Erythroblast (primary cell): ENCODE data around the gene KAZN.

Source experiments
- DNase-seq, 2 experiments: peaks; one replicate each; lab custom pipeline; 2025; lab: John Stamatoyannopoulos, UW
- GATA1 ChIP-seq: IDR thresholded peaks from 2 replicates; pipeline ENCODE4 v1.6.1; 2011; ENCODE audit warnings: low read depth, mild to moderate bottlenecking, control low read depth, low read length, moderate library complexity
- POLR2A ChIP-seq: IDR thresholded peaks from 2 replicates; pipeline ENCODE4 v1.6.1; 2011; ENCODE audit warnings: mild to moderate bottlenecking, low read length

KAZN gene

GRCh38 chr1:14778898-14779865, 180.7 kb downstream of the KAZN start:
- peak; percentile 57 to 65 for DNase-seq
- TF ChIP-seq POLR2A: no peak
- TF ChIP-seq GATA1: no peak

- DNase-seq: no peak
- no peak for TF ChIP-seq GATA1
- TF ChIP-seq POLR2A: no peak
Observed at GRCh38 chr1:14780271-14780670, 181.8 kb downstream of the KAZN start.

GRCh38 chr1:14781811-14782210, 183.3 kb downstream of the KAZN start:
- DNase-seq: no peak
- TF ChIP-seq POLR2A: no peak
- no peak for TF ChIP-seq GATA1

GRCh38 chr1:14782741-14783591, 184.5 kb downstream of the KAZN start:
- peak; percentile 62 to 83 for DNase-seq
- TF ChIP-seq GATA1: no peak
- no peak for TF ChIP-seq POLR2A

GRCh38 chr1:14783592-14783886, 185.1 kb downstream of the KAZN start:
- DNase-seq: no peak
- TF ChIP-seq POLR2A (no peak), GATA1 (no peak)

GRCh38 chr1:14784790-14785773, 186.6 kb downstream of the KAZN start:
- TF ChIP-seq GATA1 (no peak), POLR2A (no peak)
- DNase-seq: peak; percentile 28 to 72

GRCh38 chr1:14786109-14786675, 187.7 kb downstream of the KAZN start:
- TF ChIP-seq POLR2A: no peak
- no peak for TF ChIP-seq GATA1
- DNase-seq: no peak

GRCh38 chr1:14786681-14787080, 188.2 kb downstream of the KAZN start:
- TF ChIP-seq GATA1 (no peak), POLR2A (no peak)

GRCh38 chr1:14787604-14788003, 189.1 kb downstream of the KAZN start:
- TF ChIP-seq POLR2A (no peak), GATA1 (no peak)
- no peak for DNase-seq

More at GRCh38 chr1:14786681-14787080, 188.2 kb downstream of the KAZN start:
- no peak for DNase-seq

- no peak for TF ChIP-seq POLR2A
- no peak for TF ChIP-seq GATA1
- DNase-seq: no peak
Observed at GRCh38 chr1:14788080-14788479, 189.6 kb downstream of the KAZN start.

GRCh38 chr1:14790982-14791381, 192.5 kb downstream of the KAZN start:
- TF ChIP-seq GATA1 (no peak), POLR2A (no peak)
- DNase-seq: no peak

- no peak for DNase-seq
- TF ChIP-seq POLR2A (no peak), GATA1 (no peak)
Observed at GRCh38 chr1:14791654-14792053, 193.2 kb downstream of the KAZN start.
